ENCODE data around the gene GLI1.
"Not testable (repeated sequence)": the region's sequence is repeated elsewhere in the genome, so short reads cannot be mapped to it uniquely, and the experiment has no call there.

The GLI1 gene

DNA sequence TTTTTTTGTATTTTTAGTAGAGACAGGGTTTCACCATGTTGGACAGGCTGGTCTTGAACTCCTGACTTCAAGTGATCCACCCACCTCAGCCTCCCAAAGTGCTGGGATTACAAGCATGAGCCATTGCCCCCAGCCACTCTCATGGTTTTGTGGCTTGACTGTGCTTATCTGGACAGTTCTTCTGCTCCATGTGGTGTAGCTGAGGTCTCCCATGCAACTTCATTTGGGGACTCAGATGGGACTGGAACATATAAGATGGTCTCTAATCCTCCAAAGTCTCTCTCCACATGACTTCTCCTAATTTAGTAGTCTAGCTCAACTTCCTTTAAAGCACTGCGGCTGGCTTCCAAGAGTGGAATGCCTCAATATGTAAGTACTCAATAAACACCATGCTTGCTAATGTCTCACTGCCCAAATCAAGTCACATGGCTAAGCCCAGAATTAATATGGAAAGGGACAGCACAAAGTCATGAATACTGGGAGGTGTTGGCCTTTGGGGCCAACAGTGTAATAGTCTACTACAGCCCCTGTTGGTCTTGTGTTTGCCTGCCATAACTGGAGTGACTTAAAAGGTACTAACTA is 17.6 kb upstream of the GLI1 start:
- no peak for DNase-seq

DNA sequence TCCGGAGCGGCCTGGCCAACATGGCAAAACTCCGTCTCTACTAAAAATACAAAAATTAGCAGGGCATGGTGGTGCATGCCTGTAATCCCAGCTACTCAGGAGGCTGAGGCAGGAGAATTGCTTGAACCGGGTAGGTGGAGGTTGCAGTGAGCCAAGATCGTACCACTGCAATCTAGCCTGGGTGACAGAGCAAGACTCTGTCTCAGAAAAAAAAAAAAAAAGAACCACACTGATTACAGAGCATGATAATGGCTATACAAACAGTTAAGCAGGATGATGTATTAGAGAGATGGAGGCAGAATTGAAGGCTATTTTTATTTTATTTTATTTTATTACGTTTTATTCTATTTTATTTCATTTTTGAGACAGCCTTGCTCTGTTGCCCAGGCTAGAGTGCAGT is 15.2 kb upstream of the GLI1 start:
- DNase-seq = not testable (repeated sequence)

DNA sequence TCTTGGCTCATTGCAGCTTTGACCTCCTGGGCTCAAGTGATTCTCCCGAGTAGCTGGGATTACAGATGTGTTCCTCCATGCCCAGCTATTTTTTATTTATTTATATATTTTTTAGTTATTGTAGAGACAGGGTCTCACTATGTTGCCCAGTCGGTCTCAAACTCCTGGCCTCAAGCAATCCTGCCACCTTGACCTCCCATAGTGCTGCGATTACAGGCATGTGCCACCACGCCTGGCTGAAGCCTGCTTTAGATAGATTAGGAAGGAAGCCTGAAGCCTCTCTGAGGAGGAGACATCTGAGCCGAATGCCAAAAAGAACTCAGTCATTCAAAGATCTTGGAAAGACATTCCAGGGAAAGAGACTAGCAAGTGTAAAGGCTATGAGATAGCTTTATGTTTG is 14.8 kb upstream of the GLI1 start:
- DNase-seq = no peak

DNA sequence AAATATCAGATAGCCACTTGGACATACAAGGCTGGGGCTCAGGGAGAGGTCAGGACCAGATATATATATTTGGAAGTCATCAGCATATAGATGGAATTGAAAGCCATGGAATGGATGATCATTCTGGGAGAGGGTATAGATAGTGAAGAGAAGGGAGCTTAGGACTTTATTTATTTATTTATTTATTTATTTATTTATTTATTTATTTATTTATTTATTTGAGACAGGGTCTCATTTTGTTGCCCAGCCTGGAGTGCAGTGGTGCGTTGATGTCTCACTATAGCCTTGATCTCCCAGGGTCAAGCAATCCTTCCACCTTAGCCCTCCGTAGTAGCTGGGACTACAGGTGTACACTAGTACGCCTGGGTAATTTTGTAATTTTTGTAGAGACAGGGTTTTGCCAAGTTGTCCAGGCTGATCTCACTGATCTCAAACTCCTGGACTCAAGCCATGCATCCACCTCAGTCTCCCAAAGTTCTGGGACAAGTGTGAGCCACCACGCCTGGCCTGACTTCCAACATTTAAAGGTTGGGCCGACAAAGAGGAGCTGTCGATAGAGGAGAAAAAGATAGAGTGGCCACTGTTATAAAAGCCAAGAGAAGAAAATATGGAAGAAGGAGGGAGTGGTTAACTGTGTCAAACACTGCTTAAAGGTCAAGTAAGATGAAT is 13.2 kb upstream of the GLI1 start:
- no peak for DNase-seq

DNA sequence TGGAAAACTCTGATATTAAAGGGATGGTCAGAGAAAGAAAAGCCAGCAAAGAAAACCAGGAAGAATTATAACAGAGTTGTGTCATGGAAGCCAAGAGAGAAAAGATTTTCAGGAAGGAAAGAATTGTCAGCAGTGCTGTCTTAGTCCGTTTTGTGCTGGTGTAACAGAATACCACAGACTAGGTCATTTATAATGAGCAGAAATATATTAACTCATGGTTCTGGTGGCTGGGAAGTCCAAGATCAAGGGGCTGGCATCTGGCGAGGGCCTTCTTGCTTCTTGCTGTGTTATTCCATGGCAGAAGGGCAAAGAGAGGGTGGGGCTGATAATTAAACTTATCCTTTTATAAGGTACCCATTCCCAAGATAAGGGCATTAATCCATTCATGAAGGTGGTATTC is 10.9 kb upstream of the GLI1 start:
- no peak for DNase-seq

DNA sequence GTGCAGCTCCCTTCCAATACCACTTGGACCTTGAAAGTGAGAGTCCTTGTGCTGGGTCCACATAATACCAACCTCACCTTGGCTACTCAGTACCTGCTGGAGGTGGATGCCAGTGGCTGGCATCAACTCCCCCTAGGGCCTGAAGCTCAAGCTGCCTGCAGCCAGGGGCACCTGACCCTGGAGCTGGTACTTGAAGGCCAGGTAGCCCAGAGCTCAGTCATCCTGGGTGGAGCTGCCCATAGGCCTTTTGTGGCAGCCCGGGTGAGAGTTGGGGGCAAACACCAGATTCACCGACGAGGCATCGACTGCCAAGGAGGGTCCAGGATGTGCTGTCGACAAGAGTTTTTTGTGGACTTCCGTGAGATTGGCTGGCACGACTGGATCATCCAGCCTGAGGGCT is 10.2 kb upstream of the GLI1 start:
- no peak for DNase-seq

DNA sequence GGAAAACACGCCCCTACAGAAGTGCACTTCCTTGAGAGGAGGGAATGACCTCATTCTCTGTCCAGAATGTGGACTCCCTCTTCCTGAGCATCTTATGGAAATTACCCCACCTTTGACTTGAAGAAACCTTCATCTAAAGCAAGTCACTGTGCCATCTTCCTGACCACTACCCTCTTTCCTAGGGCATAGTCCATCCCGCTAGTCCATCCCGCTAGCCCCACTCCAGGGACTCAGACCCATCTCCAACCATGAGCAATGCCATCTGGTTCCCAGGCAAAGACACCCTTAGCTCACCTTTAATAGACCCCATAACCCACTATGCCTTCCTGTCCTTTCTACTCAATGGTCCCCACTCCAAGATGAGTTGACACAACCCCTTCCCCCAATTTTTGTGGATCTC is 9.5 kb upstream of the GLI1 start:
- DNase-seq = no peak

DNA sequence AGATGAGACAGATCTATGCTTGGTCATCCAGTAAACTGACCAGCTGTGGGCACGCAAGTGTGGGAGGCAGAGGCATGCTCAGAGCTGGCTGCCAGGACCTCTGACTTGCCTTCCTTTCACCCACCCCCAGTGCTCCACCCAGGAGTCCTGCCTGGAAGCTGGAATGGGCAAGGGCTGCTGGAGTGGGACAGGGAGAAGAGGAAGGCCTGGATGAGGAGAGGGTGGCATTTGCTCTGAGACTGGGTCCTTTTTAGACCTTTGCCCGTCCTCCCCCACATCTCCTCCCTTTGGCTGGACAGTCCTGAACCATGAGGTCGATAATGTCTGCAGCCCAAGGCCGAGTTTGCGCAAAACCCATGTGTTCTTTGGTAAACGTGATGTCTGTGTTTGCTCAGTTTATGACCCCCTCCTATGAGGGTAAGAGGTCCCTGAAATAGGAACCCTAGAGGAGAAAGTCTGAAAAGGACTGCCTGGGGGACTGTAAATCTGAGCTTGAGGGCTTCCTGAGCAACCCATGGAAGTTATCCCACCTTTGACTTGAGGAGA is 8.3 kb upstream of the GLI1 start:
- DNase-seq = no peak

DNA sequence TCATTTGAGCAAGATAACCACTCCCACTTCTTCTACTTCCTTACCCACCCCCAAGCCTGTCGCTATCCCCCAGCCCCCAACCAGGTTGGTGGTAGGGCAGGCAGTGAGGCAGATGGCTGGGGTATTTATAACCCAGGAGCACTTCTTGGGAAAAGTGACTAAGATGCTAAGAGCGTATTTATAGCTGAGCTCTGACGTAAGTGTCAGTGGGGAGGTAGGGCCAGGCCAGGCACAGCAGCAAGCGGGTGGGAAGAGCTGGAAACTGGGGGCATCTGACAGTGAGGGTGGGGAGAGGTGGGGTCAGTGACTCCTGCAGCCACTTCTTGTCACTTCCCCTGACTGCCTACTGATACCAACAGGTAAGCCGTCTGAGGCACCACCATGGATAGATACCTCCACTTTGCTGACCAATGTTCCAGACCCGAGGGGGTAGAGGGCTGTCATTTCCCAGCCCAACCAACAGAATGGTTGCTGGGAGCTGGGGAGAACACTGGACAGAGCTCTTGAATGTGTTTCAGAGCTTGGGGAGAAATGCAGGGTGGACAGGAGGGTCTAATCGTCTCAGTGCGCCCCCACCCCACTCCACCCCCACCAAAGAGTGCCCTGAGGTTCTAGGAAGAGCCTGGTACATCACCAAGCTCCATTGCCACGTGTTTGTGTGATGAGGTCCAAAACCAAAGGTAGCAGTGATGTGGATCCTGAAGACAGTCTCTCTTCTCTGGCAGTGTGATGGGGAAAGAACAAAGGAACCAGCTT is 7.2 kb upstream of the GLI1 start:
- no peak for DNase-seq

DNA sequence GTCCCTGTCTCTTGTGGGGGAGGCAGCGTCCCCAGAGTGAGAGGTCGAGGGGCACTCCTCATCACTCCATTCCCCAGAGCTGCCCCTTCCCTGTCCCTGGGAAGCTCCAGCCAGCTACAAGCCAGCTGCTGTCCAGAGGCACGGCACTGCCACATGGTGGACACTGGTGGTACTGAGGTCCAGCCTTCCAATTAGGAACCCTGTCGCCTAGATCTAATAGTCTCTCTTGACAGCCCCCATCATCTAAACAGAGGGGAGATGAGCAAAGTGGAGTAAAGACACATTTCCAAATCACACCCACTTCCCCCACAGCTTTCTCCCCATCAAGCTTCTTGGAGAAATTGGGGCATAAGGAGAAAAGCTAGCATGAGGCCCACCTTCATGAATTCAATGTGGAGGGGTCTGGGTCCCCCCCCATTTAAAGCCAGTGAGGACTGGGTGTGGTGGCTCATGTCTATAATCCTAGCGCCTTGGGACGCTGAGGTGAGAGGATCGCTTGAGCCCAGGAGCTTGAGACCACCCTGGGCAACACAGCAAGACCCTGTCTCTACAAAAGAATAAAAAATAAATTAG is 6.6 kb upstream of the GLI1 start:
- DNase-seq = peak in 1 of 4 experiments; percentile 16

DNA sequence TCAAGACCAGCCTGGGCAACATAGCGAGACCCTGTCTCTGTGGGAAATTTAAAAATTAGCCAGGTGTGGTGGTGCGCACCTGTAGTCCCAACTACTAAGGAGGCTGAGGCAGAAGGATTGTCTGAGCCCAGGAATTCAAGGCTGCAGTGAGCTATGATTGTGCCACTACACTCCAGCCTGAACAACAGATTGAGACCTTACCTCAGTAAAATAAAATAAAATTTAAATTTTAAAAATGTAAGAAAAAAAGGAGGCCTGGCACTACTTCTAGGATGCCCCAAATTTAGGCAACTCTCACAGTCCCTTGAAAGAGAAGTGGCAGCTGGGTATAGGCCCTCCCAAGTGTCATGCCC is 5.4 kb upstream of the GLI1 start:
- DNase-seq = no peak

DNA sequence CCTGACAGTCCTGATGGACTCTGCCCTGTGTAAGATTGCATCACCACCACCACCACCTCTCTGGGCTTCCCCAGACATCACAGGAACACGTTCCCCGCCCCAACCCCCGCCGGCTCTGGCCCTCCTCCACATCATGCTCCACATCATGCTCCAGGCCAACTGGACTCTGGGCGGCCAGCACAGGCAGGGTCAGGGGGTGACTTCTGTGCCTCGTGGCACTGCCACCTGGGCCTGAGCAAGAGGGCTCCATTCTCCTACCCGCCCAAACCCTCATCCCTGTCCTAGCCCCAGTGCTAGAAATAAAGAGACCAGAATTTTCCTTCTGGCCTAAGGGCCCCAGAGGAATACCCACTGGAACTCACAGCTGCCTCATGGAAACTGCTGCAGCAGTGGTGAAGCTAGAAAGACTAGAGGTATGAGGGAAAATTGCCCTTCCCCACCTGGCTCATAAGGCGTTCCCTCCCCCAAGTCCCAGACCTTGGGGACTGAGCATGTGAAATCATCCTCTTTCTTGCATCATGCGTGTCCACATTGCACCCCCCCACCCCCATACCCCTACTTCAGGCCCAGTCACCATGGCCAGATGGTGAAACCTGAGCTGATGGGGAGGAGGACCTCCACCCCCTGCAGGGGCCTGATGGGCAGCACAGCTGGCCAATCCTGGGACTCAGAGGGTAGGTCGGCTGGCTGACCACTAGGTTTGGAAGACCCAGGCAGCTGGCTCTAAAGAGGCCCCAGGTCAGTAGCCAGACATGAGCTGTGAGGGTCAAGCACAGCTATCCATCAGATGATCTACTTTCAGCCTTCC is 4.8 kb upstream of the GLI1 start, which contains the start of gene INHBE:
INHBE (plus strand) TSS at position 742 of the 808 bp plus-strand sequence. CDS start 230 bp downstream, outside the sequence.
- no peak for DNase-seq

DNA sequence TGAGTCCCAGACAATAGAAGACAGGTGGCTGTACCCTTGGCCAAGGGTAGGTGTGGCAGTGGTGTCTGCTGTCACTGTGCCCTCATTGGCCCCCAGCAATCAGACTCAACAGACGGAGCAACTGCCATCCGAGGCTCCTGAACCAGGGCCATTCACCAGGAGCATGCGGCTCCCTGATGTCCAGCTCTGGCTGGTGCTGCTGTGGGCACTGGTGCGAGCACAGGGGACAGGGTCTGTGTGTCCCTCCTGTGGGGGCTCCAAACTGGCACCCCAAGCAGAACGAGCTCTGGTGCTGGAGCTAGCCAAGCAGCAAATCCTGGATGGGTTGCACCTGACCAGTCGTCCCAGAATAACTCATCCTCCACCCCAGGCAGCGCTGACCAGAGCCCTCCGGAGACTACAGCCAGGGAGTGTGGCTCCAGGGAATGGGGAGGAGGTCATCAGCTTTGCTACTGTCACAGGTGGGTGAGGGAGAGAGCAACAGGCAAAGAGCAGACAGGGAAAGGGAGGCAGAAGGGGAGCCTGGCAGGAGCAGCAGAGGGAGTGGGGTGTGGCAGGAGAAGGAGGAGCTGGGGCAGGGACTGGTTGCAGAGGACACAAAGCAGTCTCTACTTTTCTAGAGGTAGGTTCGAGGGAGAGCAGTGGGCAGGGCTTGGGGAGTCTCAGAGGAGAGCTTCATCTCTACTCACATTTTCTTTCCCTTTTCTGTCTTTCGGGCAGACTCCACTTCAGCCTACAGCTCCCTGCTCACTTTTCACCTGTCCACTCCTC is 4.0 kb upstream of the GLI1 start:
- DNase-seq = no peak

DNA sequence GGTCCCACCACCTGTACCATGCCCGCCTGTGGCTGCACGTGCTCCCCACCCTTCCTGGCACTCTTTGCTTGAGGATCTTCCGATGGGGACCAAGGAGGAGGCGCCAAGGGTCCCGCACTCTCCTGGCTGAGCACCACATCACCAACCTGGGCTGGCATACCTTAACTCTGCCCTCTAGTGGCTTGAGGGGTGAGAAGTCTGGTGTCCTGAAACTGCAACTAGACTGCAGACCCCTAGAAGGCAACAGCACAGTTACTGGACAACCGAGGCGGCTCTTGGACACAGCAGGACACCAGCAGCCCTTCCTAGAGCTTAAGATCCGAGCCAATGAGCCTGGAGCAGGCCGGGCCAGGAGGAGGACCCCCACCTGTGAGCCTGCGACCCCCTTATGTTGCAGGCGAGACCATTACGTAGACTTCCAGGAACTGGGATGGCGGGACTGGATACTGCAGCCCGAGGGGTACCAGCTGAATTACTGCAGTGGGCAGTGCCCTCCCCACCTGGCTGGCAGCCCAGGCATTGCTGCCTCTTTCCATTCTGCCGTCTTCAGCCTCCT is 3.4 kb upstream of the GLI1 start:
- peak in 1 of 4 experiments; percentile 15 for DNase-seq

DNA sequence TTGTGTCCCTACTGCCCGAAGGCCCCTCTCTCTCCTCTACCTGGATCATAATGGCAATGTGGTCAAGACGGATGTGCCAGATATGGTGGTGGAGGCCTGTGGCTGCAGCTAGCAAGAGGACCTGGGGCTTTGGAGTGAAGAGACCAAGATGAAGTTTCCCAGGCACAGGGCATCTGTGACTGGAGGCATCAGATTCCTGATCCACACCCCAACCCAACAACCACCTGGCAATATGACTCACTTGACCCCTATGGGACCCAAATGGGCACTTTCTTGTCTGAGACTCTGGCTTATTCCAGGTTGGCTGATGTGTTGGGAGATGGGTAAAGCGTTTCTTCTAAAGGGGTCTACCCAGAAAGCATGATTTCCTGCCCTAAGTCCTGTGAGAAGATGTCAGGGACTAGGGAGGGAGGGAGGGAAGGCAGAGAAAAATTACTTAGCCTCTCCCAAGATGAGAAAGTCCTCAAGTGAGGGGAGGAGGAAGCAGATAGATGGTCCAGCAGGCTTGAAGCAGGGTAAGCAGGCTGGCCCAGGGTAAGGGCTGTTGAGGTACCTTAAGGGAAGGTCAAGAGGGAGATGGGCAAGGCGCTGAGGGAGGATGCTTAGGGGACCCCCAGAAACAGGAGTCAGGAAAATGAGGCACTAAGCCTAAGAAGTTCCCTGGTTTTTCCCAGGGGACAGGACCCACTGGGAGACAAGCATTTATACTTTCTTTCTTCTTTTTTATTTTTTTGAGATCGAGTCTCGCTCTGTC is 2.7 kb upstream of the GLI1 start:
- DNase-seq = no peak

DNA sequence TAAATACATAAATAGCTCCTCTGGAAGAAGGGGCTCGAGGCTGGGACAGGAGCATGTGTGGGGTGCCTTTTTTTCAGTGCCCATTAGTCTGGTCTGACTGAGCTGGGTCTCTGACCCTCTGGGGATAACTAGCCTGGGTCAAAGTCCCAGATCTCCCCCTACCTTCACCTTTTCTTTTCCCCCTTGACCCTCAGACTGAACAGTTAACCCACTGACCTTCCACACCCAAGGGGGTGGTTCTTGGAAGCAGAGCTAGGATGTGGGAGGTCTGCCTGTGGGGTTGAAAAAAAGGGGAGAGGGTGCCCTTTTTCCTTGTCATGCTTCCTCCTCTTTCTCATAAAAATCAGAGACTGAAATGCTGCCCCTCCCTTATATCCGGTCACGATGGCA is 925 bp upstream of the GLI1 start:
- no peak for DNase-seq

DNA sequence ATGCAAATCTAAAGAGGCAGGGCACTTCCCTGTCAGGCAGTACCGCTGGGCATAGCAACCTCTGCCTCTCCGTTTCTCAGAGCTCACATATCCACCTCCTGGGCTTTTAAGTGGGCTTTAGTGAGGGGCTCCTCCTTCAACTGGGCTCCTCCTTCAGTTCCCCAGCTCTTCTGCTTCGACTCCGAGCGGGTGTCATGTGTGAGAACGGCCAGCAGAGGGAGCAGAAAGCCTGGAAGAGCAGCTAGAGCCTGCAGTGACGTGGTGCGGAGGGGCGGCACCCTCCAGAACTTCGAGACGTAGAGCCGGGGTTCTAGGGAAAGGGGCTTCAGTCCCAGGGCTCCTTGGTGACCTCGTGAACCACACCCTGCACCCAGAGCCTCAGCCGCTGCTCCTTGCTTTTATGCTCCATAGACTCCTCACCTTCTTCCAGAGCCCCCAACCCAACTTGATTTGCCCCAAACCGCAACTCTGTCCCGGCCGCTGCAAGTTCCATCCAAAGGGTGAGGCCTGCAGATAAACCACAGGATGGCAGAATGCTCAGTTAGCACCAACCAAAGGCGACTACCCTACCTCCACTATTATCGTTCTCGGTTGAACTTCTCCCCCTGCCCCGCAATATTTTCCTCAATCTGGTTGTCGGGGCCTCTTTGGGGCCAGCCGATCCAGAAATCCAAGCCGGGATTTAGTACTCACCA is 383 bp upstream of the GLI1 start:
- DNase-seq = peak; percentile 73 to 83 (median 80)

DNA sequence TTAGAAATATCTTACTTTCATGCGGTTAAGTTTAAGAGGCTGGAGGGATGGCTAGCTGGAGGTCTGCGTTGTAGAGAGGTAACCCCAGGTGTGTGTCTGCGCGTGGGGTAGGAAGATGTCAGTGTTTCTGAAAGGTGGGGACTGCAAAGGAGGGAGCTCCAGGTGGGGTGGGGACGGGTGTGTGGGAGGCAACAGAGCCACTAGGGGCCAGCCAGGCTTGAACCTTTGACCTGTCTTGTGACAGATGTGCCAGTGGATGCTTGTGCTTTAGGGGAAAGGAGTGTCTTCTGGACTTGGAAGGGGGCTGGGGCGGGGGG is 841 bp downstream of the GLI1 start:
- no peak for DNase-seq

DNA sequence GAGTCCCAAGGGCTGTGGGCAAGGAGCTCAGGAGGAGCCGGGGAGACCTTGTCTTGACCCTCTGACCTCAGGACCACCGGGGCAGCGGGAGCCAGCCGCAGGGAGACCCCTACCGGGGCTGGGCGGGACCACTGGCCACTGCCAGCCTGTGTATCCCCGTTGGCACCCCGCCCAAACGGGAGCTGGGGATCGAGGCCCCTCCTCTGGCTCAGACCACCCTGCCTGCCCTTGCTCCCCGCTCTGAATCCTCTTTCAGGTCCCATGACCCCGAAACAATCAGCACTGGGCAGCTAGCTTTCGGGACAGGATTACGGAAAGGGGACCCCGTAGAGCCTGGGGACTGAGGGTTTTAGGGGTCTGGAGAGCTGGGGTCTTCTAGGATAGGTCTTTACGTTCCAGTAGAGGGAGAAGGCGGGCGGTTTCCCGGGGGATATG is 1.3 kb downstream of the GLI1 start:
- DNase-seq = no peak

DNA sequence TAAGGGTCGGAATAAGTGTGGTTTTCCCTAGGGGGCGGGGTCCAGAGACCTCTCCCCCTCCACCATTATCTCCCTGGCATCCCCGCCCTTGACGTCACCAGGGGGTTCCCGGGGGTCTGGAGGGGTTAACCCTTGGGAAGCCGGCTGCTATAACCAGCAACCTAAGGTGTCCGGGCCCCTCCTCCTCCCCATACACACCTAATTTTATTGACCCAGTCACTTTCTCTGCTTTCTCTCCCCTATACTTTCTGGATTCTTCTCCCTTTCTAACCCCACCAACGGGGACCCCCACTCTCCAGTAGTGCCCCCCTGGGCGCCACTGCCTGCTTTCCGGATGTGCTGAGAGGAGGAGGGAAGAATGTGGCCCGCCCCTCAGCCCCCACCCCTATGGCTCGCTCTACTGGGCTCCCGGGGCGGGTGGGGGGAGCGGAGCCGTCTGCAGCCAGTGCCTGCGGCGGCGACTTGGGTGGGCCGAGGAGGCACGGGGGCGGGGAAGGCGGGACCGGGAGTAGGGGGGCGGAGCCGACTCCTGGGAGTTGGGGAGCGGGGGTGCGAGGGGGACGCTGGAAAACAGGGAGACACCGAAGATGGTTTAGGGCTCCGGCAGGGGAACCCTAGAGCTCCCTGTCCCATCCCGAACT is 1.8 kb downstream of the GLI1 start:
- DNase-seq = peak in 1 of 4 experiments; percentile 15

Data from activated naive CD4-positive, alpha-beta T cell (primary cell).